Dedifferentiated amniotic fluid mesenchymal stem cell (primary cell): ENCODE measurements around the gene URB1.
"Not testable (repeated sequence)": the region's sequence is repeated elsewhere in the genome, so short reads cannot be mapped to it uniquely, and the experiment has no call there.

Source experiments
- DNase-seq: peaks from one replicate; pipeline ENCODE4 v3.0.0-alpha.2; 2016; ENCODE audit errors: extremely low spot score

URB1 gene, protein sequence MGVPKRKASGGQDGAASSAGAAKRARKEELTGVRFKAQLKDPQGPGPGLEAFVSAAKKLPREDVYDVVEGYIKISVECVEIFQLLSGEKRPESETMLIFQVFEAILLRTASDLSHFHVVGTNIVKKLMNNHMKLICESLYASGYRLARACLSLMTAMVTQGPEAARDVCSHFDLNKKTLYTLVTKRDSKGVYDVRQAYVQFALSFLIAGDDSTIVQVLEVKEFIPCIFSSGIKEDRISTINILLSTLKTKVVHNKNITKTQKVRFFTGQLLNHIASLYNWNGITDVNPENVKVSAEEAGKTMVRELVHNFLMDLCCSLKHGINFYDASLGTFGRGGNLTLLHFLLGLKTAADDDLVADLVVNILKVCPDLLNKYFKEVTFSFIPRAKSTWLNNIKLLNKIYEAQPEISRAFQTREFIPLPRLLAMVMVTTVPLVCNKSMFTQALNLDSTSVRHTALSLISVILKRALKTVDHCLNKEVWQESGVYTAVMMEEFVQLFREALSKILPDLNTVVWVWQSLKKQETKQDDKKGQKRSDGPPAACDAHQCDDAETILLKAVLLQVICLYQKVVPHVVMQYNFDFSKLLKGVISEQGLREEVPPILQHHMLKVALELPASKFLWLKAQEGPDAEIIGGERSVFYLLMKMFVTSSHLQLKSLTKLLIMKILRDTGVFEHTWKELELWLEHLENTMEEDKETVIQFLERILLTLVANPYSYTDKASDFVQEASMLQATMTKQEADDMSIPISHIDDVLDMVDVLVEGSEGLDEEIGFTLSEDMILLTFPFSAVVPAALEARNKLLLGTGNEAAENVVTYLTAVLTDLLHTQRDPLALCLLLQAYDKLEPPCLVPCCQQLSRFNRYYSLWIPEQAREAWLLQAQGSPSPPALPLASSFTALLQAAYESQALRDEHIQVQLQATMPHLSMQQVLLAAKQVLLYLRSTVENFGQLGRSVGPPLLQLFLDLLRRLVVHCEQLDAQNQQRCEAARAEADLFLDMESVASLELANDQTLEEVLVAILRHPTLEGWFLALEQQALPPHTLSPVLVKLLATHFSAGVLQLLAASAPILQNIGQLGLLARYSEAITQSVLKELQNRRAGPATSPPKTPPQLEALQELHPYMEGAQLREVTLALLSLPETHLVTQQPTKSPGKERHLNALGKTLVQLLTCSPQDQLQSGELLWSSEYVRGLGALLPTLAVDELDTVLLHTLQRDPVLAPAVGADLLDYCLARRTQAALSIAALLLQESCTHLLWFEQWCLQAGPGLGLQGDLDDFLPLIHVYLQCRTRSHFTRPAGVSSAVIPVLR (N-terminal part only)

DNA sequence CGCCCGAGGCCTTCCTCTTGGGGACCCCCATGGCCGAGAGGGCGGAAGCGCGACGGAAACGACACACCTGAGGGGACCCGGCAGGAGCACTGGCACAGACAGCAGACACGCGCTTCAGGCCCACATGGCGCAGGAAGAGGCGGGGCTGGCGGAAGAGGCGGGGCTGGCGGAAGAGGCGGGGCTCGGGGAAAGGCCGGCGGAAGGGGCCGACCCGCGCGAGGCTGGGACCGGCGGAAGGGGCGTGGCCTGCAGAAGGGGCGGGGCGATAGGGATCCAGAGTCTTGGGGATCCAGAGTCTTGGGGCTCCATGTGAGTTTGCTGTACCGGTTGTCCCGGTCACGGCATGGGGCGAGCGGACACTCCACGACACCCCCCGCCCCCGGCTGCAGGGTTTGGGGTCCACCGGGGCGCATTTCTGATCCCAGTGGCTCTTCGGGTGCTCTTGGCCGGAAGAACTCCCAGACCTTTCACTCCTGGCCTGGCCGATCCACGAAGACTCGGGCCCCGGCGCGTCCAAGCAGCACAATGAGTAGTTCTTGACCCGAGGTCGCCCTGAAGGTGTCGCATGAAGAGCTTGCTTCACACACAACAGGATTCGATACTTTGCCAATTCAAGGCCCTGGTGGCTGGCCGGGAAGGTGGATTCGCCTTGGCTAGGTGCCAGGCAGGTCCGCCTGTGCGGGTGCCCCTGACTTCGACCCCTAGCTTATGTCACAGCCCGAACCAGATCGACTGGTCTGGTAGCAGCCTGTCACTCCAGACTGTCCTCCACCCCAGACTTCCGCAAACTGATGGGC is at the start of gene URB1:
URB1 (minus strand) TSS at position 133 of the 797 bp plus-strand sequence; CDS start at position 31, 102 bp downstream.
- DNase-seq: peak; percentile 76

- DNase-seq: no peak
Measured at GRCh38 chr21:32437729-32438128, 44.9 kb upstream of the URB1 start.

DNA sequence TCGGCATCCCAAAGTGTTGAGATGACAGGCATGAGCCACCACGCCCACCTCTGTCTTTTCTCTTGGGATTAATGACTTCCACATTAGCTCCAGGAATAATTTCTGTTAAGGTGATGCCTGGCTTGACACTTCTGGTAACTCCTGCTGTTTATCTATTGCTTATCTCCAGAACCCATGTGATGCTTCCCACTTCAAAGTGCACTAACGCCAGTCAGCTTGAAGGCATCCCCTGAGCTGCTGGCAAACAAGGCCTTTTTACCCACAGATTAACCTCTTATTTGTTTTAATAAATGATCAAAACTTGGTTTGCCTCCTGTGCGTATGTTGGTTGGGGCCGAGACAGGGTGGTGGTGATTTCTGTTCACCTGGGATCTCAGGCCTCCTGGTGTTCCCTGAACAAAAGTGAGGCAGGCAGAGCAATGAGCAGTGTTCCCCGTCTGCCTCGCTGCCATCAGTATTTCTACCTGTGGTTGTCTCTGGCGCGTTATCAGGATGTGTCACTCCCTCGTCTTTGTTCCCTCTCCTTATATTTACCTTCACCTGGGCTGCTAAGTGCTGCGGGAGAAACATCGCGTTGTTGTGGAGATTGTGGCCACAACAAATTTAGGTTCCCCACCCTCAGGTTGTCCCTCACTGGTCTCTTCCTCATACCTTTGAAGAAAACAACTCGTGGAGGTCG is 40.3 kb upstream of the URB1 start:
- DNase-seq: not testable (repeated sequence)

GRCh38 chr21:32427958-32428623 is 35.3 kb upstream of the URB1 start:
- no peak for DNase-seq

DNA sequence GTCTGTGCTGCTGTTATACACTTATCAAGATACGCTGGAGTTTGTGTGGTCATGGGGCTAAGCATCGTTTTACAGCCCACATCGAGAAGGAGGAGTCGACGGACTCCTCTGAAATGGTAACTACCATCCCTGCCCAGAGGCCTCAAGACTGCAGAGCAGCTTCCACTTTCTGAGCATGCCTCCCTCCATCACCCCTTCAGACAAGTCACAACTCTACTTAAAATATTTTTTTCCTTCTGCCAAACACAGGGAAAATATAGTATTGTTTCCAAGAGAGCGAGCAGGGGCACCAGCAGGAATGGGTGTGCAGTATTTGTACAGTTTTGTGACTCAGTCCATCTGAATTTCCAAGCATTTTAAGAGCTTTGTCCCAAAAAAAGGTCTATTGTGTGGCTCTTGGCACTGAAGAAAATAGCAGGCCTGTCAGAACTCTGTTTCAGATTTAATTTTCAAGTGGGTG is 33.8 kb upstream of the URB1 start:
- peak; percentile 39 for DNase-seq

DNA sequence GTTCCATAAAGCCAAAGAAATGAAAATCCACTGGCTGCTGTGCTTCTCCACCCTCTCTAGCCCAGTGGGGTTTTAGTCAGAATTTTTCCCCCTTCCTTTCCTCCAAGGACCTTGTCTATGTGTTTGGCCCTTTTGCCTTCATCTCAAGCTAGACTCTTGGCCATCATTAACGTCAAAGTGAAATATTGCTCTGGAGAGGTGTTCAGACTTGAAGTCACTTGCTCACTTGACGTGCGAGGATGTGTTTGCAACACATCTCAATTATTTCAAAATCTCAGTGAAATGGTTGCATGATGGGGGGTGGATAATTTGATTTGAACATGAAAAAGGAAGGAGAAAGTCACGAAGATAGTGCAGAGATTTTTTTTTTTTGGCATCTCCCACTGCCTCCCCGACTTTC is 33.3 kb upstream of the URB1 start:
- DNase-seq: no peak

GRCh38 chr21:32425628-32426027 is 32.8 kb upstream of the URB1 start:
- DNase-seq: no peak

DNA sequence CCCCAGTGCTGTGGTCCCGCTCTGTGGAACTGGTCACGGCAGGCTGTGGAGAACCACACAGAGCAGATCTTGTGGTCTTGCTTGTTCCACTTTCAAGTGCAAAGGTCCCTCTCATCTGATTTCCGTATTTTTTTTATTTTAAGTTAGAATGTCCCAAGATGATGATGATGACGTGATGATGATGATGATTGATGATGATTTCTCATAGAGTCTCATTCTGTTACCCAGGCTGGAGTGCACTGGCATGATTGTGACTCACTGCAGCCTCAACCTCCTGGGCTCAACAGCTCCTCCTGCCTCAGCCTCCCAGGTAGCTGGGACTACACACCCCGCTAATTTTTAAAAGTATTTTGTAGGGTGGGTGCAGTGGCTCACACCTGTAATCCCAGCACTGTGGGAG is 31.9 kb upstream of the URB1 start:
- DNase-seq: no peak

DNA sequence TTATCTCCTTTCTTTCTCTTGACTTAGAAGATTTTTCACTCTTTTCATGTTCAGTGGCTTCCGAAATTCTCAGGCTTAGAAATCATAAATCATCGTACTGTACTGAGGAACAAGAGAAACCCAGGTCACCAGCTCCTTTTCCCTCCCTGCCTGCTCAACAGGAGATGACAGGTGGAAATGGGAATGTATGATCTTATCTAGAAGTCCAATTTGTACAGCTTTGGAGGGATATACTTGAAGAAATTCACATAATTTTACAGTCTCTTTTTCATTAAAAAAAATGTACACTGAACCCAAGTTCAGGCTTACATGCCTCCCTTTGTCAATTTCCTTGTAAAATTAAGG is 31.4 kb upstream of the URB1 start:
- no peak for DNase-seq

- DNase-seq: peak; percentile 47
Measured at GRCh38 chr21:32423320-32424190, 30.7 kb upstream of the URB1 start.

DNA sequence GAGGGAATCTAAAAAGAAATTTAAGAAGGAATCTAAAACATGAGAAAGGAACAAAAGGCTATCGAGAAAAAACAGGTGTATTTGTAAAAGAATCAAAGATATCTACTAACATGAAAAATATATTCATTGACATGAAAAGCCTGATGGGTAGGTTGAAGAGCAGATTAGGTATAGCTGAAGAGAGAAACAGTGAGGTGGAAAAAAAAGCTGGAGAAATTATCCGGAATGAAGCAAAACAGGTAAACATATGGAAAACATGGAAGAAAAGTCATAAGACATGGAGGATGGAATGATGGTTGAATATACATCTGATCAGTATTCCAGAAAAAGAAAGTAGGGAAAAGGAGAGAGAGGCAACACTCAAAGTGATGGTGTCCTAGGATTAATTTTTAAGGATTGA is 29.3 kb upstream of the URB1 start:
- no peak for DNase-seq

GRCh38 chr21:32418146-32418545 is 25.3 kb upstream of the URB1 start:
- DNase-seq: no peak

DNA sequence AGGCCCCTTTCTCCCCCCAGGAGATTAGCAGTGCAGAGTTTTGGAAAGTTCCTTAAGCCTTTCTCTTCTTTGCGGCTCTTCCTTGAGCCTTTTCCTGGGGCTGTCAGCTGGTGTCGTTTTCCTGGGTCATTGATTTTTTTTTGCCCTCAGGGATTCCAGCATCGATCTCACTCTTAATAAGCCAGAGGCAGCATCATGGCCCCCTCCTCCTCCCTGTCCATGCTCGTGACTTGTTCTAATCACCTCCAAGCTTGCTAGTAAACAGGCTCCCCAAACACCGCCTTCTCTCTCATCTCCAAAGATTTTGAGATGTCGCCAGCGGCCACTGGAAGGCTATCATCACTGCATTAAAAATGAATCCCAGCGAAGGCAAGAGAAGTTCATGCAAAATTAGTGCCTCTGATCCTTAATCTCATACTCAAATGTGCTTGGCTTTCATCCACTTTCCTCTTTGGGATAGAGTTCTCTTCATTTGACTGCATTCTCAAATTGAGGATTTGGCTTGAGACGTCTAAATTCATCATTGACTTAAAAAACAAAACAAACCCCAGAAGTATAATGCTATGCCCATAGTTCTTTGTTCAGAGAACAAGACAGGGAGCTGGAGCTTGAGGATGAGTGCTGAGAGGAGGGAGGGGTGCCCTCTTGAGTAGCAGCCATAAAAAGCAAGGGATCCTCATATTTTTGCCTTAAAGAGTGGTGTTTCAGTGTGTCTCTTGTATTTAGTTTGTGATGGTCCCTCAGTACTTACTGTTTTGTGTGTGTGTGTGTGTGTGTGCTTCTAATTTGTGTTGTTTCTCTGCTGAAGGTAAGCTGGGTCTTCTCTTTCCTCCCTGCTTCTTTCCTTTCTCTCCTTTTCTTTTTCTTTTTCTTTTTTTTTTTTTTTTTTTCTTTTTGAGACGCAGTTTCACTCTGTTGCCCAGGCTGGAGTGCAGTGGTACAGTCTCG is 22.9 kb upstream of the URB1 start:
- no peak for DNase-seq

- no peak for DNase-seq
Measured at GRCh38 chr21:32414579-32415358, 22.0 kb upstream of the URB1 start.

GRCh38 chr21:32413697-32414578 is 21.1 kb upstream of the URB1 start:
- DNase-seq: no peak

DNA sequence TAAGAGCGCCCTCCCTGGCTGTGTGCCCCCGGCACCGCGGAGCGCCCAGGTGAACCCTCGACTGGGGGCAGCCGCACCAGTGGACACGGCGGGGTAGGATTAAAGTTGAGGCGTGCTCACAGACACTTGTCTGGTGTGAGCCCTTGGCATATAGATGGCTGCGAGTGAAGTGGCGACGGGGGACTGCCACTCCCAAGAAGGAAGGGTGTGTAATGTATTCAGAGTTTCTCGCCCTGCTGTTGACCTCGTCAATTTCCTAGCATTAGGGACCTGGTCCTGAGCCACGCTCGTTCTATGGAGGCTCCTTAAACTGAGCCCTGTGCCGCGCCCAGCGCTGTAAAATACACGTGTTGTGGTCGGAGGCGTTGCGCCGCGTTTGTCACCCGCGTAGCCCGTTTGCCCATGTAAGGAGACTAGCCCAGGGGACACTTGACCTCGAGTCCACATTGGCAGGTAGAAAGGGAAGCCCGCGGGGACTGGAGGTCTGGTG is 20.2 kb upstream of the URB1 start:
- no peak for DNase-seq
